H54 (cell line): ENCODE data around the gene YTHDC2.
A peak's percentile ranks its signal among the peaks of the same experiment; 100 is the strongest.

Experiments used
- DNase-seq: peaks from one replicate; pipeline ENCODE4 v3.0.0; 2011; ENCODE audit warnings: low spot score, mixed read lengths; ENCODE audit not compliant: insufficient read length
- FAIRE-seq: peaks from 3 replicates; lab custom pipeline; 2011; peaks lifted over from hg19 to GRCh38; lab: Jason Lieb, UNC
- POLR2A ChIP-seq: IDR thresholded peaks from 2 replicates; pipeline ENCODE4 v1.6.1; 2011; ENCODE audit warnings: low read depth, mild to moderate bottlenecking, low read length

The YTHDC2 gene

GRCh38 chr5:113513384-113514288, at the start of gene YTHDC2:
Gene YTHDC2, plus strand, starts transcription at chr5:113513694. Its CDS starts 202 bp downstream, at chr5:113513896.
- TF ChIP-seq POLR2A: peak; percentile 89
- FAIRE-seq: peak; percentile 57

DNA sequence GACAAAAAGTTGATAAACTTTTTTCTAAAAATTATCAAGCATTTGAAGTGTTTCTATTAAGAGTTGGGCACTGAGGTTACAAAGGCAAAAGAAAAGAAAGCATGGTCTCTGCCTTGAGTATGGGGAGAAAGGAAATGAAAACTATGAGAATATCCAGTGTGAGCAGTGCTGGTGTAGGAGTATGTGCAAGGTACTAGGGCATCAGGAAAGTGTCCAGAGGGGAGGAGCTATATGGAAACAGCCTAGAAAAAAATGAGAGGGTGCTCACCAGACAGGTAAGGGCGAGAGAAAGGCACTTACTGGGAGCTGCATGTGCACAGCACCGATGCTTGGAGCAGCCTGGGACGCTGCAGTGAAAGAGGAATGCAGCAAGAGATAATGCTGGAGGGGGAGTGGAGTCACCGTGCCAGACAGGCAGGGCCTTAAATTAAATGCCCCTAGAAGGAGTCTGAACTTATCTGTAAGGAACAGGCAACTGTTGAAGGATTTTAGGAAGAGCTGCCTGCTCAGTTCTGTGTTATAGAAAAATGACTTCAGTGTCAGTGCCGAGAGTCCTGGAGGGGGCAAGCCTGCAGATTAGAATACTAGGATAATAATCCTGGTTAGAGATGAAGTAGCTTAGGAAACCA, 39.3 kb upstream of the YTHDC2 start:
- DNase-seq (no peak), FAIRE-seq (no peak)
- TF ChIP-seq POLR2A: no peak

More at GRCh38 chr5:113513384-113514288, at the start of gene YTHDC2:
- peak; percentile 64 for DNase-seq

DNA sequence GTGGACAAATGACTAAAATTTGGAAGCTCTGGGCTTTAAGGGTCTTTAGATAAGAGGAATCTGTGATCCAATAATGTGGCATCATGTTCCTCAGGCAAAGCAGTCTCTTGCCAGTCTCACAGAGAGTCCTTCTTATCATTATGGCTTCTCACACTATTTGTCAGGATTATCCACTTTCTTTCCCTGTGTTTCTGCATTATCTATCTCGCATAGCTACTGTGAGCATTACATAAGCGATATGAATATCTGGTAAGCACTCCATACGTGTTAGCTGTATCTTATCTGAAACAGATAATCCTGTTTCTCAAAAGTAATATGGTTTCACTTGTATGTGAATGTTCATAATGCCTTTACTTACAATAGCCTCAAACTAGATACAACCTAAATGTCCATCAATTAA, 34.8 kb upstream of the YTHDC2 start:
- FAIRE-seq (peak; percentile 11), DNase-seq (no peak)
- TF ChIP-seq POLR2A: no peak

- FAIRE-seq: no peak
- no peak for TF ChIP-seq POLR2A
These were observed 33.3 kb upstream of the YTHDC2 start for GRCh38 chr5:113480243-113480642.

GRCh38 chr5:113487416-113487780, 26.1 kb upstream of the YTHDC2 start:
- no peak for TF ChIP-seq POLR2A
- FAIRE-seq (no peak), DNase-seq (no peak)

More at GRCh38 chr5:113480243-113480642, 33.3 kb upstream of the YTHDC2 start:
- DNase-seq: no peak

DNA sequence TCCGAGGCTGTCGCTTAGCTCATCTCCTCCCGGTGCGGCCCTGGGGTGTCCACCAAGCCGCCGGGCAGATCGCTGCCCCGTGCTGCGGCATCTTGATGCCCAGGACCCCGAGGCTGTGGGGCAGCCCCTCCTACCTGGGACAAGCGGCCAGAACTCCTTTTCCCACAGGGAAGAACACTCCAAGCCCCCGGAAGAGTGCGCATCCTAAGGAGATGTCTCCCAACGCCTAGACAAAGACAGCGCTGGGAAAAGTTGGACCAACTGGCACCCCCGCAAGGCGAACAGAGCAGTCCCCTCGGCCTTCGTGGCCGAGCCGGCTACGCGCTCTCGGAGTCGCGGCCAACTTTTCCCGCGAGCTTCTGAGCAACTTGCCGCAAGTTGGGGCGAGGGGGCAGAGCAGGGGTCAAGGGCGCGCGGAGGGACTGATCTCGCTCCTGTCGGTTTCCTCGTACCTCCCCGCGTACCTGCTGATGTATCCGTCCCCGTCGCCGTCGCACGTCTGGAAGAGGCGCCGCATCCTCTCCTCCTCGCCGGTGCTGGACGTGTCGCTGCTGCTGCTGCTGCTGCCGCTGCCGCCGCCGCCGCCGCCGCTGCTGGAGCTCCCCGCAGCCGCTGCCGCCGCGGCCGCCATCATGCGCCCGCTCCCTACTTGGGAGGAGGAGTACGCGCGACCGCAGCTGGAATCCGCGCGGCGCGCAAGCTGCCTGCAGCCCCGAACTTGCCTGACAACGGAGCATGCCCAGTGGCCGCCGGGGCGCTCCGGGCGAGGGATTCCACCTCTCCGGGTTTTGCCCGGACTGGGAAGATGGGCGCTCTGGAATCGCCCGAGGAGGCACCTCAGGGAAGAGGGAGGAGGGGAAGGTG, 25.5 kb upstream of the YTHDC2 start, which contains the start of gene MCC:
Gene MCC, minus strand, starts transcription at position 673 of the 864 bp plus-strand sequence.
- FAIRE-seq: no peak
- no peak for TF ChIP-seq POLR2A
- peak; percentile 84 for DNase-seq

- FAIRE-seq (no peak), DNase-seq (no peak)
- no peak for TF ChIP-seq POLR2A
These were observed 24.8 kb upstream of the YTHDC2 start for GRCh38 chr5:113488645-113489184.

- TF ChIP-seq POLR2A: no peak
- DNase-seq: peak; percentile 78
- FAIRE-seq: peak; percentile 99
These were observed 24.2 kb upstream of the YTHDC2 start for GRCh38 chr5:113489299-113489698.

- no peak for DNase-seq
- no peak for FAIRE-seq
- no peak for TF ChIP-seq POLR2A
These were observed 23.2 kb upstream of the YTHDC2 start for GRCh38 chr5:113490317-113490716.

- no peak for FAIRE-seq
- no peak for TF ChIP-seq POLR2A
- DNase-seq: no peak
These were observed 22.5 kb upstream of the YTHDC2 start for GRCh38 chr5:113491022-113491421.

GRCh38 chr5:113493446-113493845, 20.0 kb upstream of the YTHDC2 start:
- no peak for TF ChIP-seq POLR2A
- FAIRE-seq (no peak), DNase-seq (no peak)

GRCh38 chr5:113495422-113495841, 18.1 kb upstream of the YTHDC2 start:
- no peak for DNase-seq
- peak; percentile 78 for FAIRE-seq
- TF ChIP-seq POLR2A: no peak

DNA sequence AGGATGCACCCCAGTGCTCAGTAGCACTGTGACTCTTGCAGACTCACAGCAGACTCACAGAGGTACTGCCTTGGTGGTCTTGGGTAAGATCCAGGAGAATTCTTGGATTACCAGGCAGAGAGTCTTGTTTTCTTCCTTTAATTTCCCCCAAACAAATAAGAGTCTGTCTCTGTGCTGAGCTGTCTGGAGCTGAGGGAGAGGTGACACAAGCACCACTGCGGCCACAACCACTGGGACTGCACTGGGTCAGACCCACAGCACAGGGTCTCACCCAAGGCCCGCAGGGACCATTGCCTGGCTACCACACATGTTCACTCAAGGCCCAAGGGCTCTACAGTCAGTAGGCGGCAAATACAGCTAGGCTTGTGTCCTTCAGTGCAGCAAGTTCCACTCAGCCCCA, 11.4 kb upstream of the YTHDC2 start:
- FAIRE-seq (no peak), DNase-seq (no peak)
- no peak for TF ChIP-seq POLR2A

GRCh38 chr5:113503146-113503545, 10.3 kb upstream of the YTHDC2 start:
- FAIRE-seq (no peak), DNase-seq (no peak)
- no peak for TF ChIP-seq POLR2A
